MM.1S (cell line): ENCODE data around the gene FNTB.

Experiments
- EZH2 ChIP-seq: fragments of 300-600 bp; sonication (generic); optimal IDR thresholded peaks from 2 replicates; pipeline ENCODE3; 2017; ENCODE audit warnings: low read depth, mild to moderate bottlenecking, antibody characterized with exemption, low read length, mixed read lengths
- EZH2phosphoT487 ChIP-seq: fragments of 300-600 bp; sonication (generic); IDR thresholded peaks from 2 replicates; pipeline ENCODE4 v1.6.1; 2018; ENCODE audit warnings: antibody characterized with exemption, low read length

DNA sequence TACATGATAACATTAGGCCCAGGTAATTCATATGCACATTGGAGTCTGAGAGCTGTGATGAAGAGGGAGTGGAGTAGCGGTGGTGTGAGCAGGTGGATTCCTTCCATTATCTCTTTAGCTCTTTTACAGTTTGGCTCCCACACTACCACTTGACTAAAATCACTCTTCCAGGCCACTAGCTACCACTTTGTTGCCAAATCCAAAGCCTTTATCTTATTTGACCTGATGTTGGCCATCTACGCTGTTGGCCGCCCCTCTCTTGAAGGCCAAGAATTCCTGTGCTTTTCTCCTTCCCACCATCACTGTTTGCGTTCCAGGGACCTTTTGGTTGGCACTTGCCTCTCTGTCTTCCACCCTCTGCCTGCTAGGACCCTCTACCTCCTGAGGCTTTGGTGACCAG, 119.6 kb downstream of the FNTB start:
- TF ChIP-seq EZH2phosphoT487 (no peak), EZH2 (no peak)
